GM18511 (cell line): ENCODE measurements around the gene DGKD.

ENCODE experiments used
- ATAC-seq: cut with Tn5 transposase; IDR thresholded peaks from one replicate; pipeline ENCODE4 v1.9.1; 2021; ENCODE audit warnings: mild to moderate bottlenecking, moderate library complexity; ENCODE audit not compliant: unreplicated experiment

DGKD gene

GRCh38 chr2:233456111-233456510, 101.8 kb downstream of the DGKD start:
- ATAC-seq: no peak

- ATAC-seq: no peak
Observed at GRCh38 chr2:233456934-233457333, 102.6 kb downstream of the DGKD start.

GRCh38 chr2:233457356-233457755, 103.1 kb downstream of the DGKD start:
- no peak for ATAC-seq

GRCh38 chr2:233458031-233458610, 103.8 kb downstream of the DGKD start:
- ATAC-seq: no peak

- ATAC-seq: no peak
Observed at GRCh38 chr2:233458826-233459225, 104.5 kb downstream of the DGKD start.

- no peak for ATAC-seq
Observed at GRCh38 chr2:233459426-233459825, 105.1 kb downstream of the DGKD start.

GRCh38 chr2:233460726-233461441, 106.6 kb downstream of the DGKD start:
- no peak for ATAC-seq

- no peak for ATAC-seq
Observed at GRCh38 chr2:233461481-233461891, 107.2 kb downstream of the DGKD start.

GRCh38 chr2:233462202-233462785, 108.0 kb downstream of the DGKD start:
- no peak for ATAC-seq

GRCh38 chr2:233462826-233463470, 108.7 kb downstream of the DGKD start:
- no peak for ATAC-seq

GRCh38 chr2:233463586-233463985, 109.3 kb downstream of the DGKD start:
- no peak for ATAC-seq

- ATAC-seq: no peak
Observed at GRCh38 chr2:233464056-233464455, 109.8 kb downstream of the DGKD start.

GRCh38 chr2:233464531-233465240, 110.4 kb downstream of the DGKD start:
- ATAC-seq: no peak

- no peak for ATAC-seq
Observed at GRCh38 chr2:233466991-233467603, 112.8 kb downstream of the DGKD start.

GRCh38 chr2:233468047-233468740, 113.9 kb downstream of the DGKD start:
- no peak for ATAC-seq

GRCh38 chr2:233468741-233469110, 114.4 kb downstream of the DGKD start:
- no peak for ATAC-seq

GRCh38 chr2:233469261-233470010, 115.1 kb downstream of the DGKD start:
- ATAC-seq: no peak

GRCh38 chr2:233470011-233470687, 115.9 kb downstream of the DGKD start:
- no peak for ATAC-seq

- ATAC-seq: no peak
Observed at GRCh38 chr2:233470839-233471238, 116.5 kb downstream of the DGKD start.
